CD4-positive, CD25-positive, alpha-beta regulatory T cell (primary cell): ENCODE results near the gene GUCY2C. TPM values are rescaled to one million over a fixed set of nuclear protein-coding genes. Genes with fewer than 3 reads are reported as not detected.
A peak's percentile ranks its signal among the peaks of the same experiment; 100 is the strongest.

ENCODE experiments used
- ATAC-seq, 2 donors: fragments of 150-1000 bp; cut with Tn5 transposase; one replicate each; pipeline ENCODE4 v1.10.0; 2021; ENCODE audit warnings: low read depth in 2 of 2, moderate number of reproducible peaks in 2 of 2, moderate library complexity in 1 of 2
- DNase-seq, 3 donors: peaks; one replicate each; pipeline versions ENCODE4 v3.0.0 to v3.0.0-alpha.2; 2012 to 2022; ENCODE audit warnings: mixed read lengths in 1 of 3
- H3K27ac ChIP-seq: one replicate; pipeline ENCODE4 v1.7.0; 2013; ENCODE audit warnings: mild to moderate bottlenecking, low read length; ENCODE audit not compliant: insufficient read depth, poor library complexity, severe bottlenecking
- H3K27me3 ChIP-seq: one replicate; pipeline ENCODE4 v1.7.0; 2013; ENCODE audit warnings: low read length; ENCODE audit not compliant: control insufficient read depth, insufficient read depth
- H3K36me3 ChIP-seq: one replicate; pipeline ENCODE4 v1.7.0; 2013; ENCODE audit warnings: mild to moderate bottlenecking, low read length, moderate library complexity; ENCODE audit not compliant: control insufficient read depth, insufficient read depth
- H3K4me1 ChIP-seq: 2 replicates; pipeline ENCODE4 v1.7.0; 2013; ENCODE audit warnings: mild to moderate bottlenecking, low read length; ENCODE audit not compliant: insufficient read depth, control insufficient read depth, poor library complexity, severe bottlenecking
- H3K4me3 ChIP-seq: one replicate; pipeline ENCODE4 v1.7.0; 2013; ENCODE audit warnings: low read depth, mild to moderate bottlenecking, low read length, moderate library complexity
- H3K9me3 ChIP-seq, 2 experiments: 1 replicate in 1 of 2; 2 replicates in 1 of 2; pipeline ENCODE4 v1.7.0; 2013; ENCODE audit warnings: low read length in 2 of 2, mild to moderate bottlenecking in 1 of 2, moderate library complexity in 1 of 2; ENCODE audit not compliant: control insufficient read depth in 2 of 2
- H3K27ac Mint-ChIP-seq, 3 donors: one replicate each; pipeline ENCODE4 v1.8.0; 2020 to 2022; ENCODE audit warnings: mild to moderate bottlenecking in 3 of 3, mixed read lengths in 3 of 3, moderate library complexity in 2 of 3
- H3K27me3 Mint-ChIP-seq: one replicate; pipeline ENCODE4 v1.8.0; 2022; ENCODE audit warnings: mild to moderate bottlenecking, mixed read lengths
- H3K36me3 Mint-ChIP-seq: one replicate; pipeline ENCODE4 v1.8.0; 2020; ENCODE audit warnings: mixed read lengths
- H3K4me1 Mint-ChIP-seq, 4 donors: one replicate each; pipeline ENCODE4 v1.8.0; 2020 to 2022; ENCODE audit warnings: mixed read lengths in 4 of 4, mild to moderate bottlenecking in 1 of 4
- H3K4me3 Mint-ChIP-seq, 4 donors: one replicate each; pipeline ENCODE4 v1.8.0; 2020 to 2022; ENCODE audit warnings: mild to moderate bottlenecking in 4 of 4, mixed read lengths in 4 of 4, moderate library complexity in 3 of 4
- H3K9me3 Mint-ChIP-seq, 7 donors: one replicate each; pipeline ENCODE4 v1.8.0; 2020 to 2022; ENCODE audit warnings: mixed read lengths in 7 of 7, mild to moderate bottlenecking in 3 of 7, moderate library complexity in 2 of 7
- polyA plus RNA-seq, 4 donors: library from polyadenylated mRNA; unstranded; fragments of 300-500 nt; fragmentation: Illumina TruSeq; gene quantifications; one replicate each; pipeline ENCODE4 v1.2.3, GENCODE V29; 2021
- total RNA-seq: library from RNA; stranded (reverse); gene quantifications from one replicate; pipeline ENCODE4 v1.2.3, GENCODE V29; 2022

Gene GUCY2C
- total and polyA plus RNA-seq, 5 donors from 2014 or later, result not detected

- no peak overlapping the region for H3K27ac Mint-ChIP-seq
- no peak overlapping the region for H3K27ac ChIP-seq
- no peaks in the 10 kb centered on the region for H3K36me3 Mint-ChIP-seq
- H3K4me1 Mint-ChIP-seq, result peaks cover 3 to 12% (median 6%) of the 10 kb centered on the region in 4 donors
- DNase-seq (no peak), ATAC-seq (no peak)
- no peaks in the 10 kb centered on the region for H3K36me3 ChIP-seq
- H3K4me3 Mint-ChIP-seq, result no peak overlapping the region
- H3K4me1 ChIP-seq, result no peaks in the 10 kb centered on the region
- no peak overlapping the region for H3K4me3 ChIP-seq
- peaks cover 3% of the 10 kb centered on the region for H3K27me3 ChIP-seq
- H3K27me3 Mint-ChIP-seq, result peaks cover 8% of the 10 kb centered on the region
- peaks cover 0 to 1% (median 0%) of the 10 kb centered on the region in 7 donors for H3K9me3 Mint-ChIP-seq
- H3K9me3 ChIP-seq, result no peaks in the 10 kb centered on the region
Measured at GRCh38 chr12:14578646-14579045, 117.8 kb downstream of the GUCY2C start.

- H3K36me3 Mint-ChIP-seq, result no peaks in the 10 kb centered on the region
- H3K27ac ChIP-seq, result no peak overlapping the region
Measured at GRCh38 chr12:14577344-14577743, 119.1 kb downstream of the GUCY2C start.

GRCh38 chr12:14576896-14577295 is 119.5 kb downstream of the GUCY2C start:
- Histone ChIP-seq H3K36me3 (no peaks in the 10 kb centered on the region), H3K4me1 (no peaks in the 10 kb centered on the region), H3K27ac (no peak overlapping the region), H3K9me3 (no peaks in the 10 kb centered on the region), H3K4me3 (no peak overlapping the region), H3K27me3 (peaks cover 3% of the 10 kb centered on the region)
- Mint-ChIP-seq H3K36me3 (no peaks in the 10 kb centered on the region), H3K27me3 (peaks cover 13% of the 10 kb centered on the region), H3K4me1 (peaks cover 3 to 7% (median 6%) of the 10 kb centered on the region in 4 donors), H3K27ac (peak overlapping the region in 1 of 3 donors; percentile 70), H3K4me3 (peak overlapping the region in 1 of 4 donors; percentile 18), H3K9me3 (peaks cover 0 to 1% (median 0%) of the 10 kb centered on the region in 7 donors)
- no peak for DNase-seq
- ATAC-seq, result no peak

More at GRCh38 chr12:14577344-14577743, 119.1 kb downstream of the GUCY2C start:
- Histone ChIP-seq H3K4me3 (no peak overlapping the region), H3K4me1 (no peaks in the 10 kb centered on the region), H3K27me3 (peaks cover 3% of the 10 kb centered on the region), H3K9me3 (no peaks in the 10 kb centered on the region), H3K36me3 (no peaks in the 10 kb centered on the region)
- ATAC-seq (no peak), DNase-seq (peak in 2 of 3 donors; percentile 18 to 29)
- H3K9me3 Mint-ChIP-seq, result peaks cover 0 to 1% (median 0%) of the 10 kb centered on the region in 7 donors
- peak overlapping the region in 1 of 4 donors; percentile 18 for H3K4me3 Mint-ChIP-seq
- peak overlapping the region in 1 of 3 donors; percentile 2 for H3K27ac Mint-ChIP-seq
- peaks cover 10% of the 10 kb centered on the region for H3K27me3 Mint-ChIP-seq
- H3K4me1 Mint-ChIP-seq, result peaks cover 3 to 7% (median 6%) of the 10 kb centered on the region in 4 donors

GRCh38 chr12:14575585-14575984 is 120.8 kb downstream of the GUCY2C start:
- peaks cover 0 to 2% (median 0%) of the 10 kb centered on the region in 7 donors for H3K9me3 Mint-ChIP-seq
- Histone ChIP-seq H3K36me3 (no peaks in the 10 kb centered on the region), H3K9me3 (no peaks in the 10 kb centered on the region), H3K4me1 (no peaks in the 10 kb centered on the region), H3K27me3 (peaks cover 4% of the 10 kb centered on the region), H3K27ac (no peak overlapping the region), H3K4me3 (no peak overlapping the region)
- peaks cover 20% of the 10 kb centered on the region for H3K27me3 Mint-ChIP-seq
- H3K4me1 Mint-ChIP-seq, result peaks cover 3 to 7% (median 6%) of the 10 kb centered on the region in 4 donors
- H3K4me3 Mint-ChIP-seq, result no peak overlapping the region
- ATAC-seq (no peak), DNase-seq (no peak)
- H3K27ac Mint-ChIP-seq, result no peak overlapping the region
- H3K36me3 Mint-ChIP-seq, result no peaks in the 10 kb centered on the region

- H3K4me1 ChIP-seq, result no peaks in the 10 kb centered on the region
Measured at GRCh38 chr12:14573118-14573517, 123.3 kb downstream of the GUCY2C start.

GRCh38 chr12:14572401-14572800 is 124.0 kb downstream of the GUCY2C start:
- H3K27ac Mint-ChIP-seq, result no peak overlapping the region
- H3K9me3 Mint-ChIP-seq, result peaks cover 0 to 4% (median 0%) of the 10 kb centered on the region in 7 donors
- H3K9me3 ChIP-seq, result no peaks in the 10 kb centered on the region
- peaks cover 4% of the 10 kb centered on the region for H3K27me3 ChIP-seq
- no peak for DNase-seq
- H3K27me3 Mint-ChIP-seq, result peaks cover 38% of the 10 kb centered on the region
- no peaks in the 10 kb centered on the region for H3K36me3 ChIP-seq
- H3K4me3 Mint-ChIP-seq, result no peak overlapping the region
- no peaks in the 10 kb centered on the region for H3K36me3 Mint-ChIP-seq
- ATAC-seq, result no peak
- H3K4me1 ChIP-seq, result peaks cover 5% of the 10 kb centered on the region
- H3K4me1 Mint-ChIP-seq, result peaks cover 6 to 12% (median 8%) of the 10 kb centered on the region in 4 donors
- no peak overlapping the region for H3K4me3 ChIP-seq
- no peak overlapping the region for H3K27ac ChIP-seq

More at GRCh38 chr12:14573118-14573517, 123.3 kb downstream of the GUCY2C start:
- Mint-ChIP-seq H3K36me3 (no peaks in the 10 kb centered on the region), H3K27ac (no peak overlapping the region), H3K9me3 (peaks cover 0 to 4% (median 0%) of the 10 kb centered on the region in 7 donors), H3K4me3 (no peak overlapping the region), H3K27me3 (peaks cover 35% of the 10 kb centered on the region), H3K4me1 (peaks cover 5 to 10% (median 7%) of the 10 kb centered on the region in 4 donors)
- ATAC-seq (no peak), DNase-seq (no peak)
- Histone ChIP-seq H3K27ac (no peak overlapping the region), H3K9me3 (no peaks in the 10 kb centered on the region), H3K4me3 (no peak overlapping the region), H3K36me3 (no peaks in the 10 kb centered on the region), H3K27me3 (peaks cover 4% of the 10 kb centered on the region)

GRCh38 chr12:14571779-14572178 is 124.6 kb downstream of the GUCY2C start:
- no peak for DNase-seq
- peaks cover 0 to 4% (median 0%) of the 10 kb centered on the region in 7 donors for H3K9me3 Mint-ChIP-seq
- no peak overlapping the region for H3K4me3 Mint-ChIP-seq
- Histone ChIP-seq H3K27me3 (peaks cover 4% of the 10 kb centered on the region), H3K9me3 (no peaks in the 10 kb centered on the region), H3K4me3 (no peak overlapping the region), H3K4me1 (peaks cover 5% of the 10 kb centered on the region), H3K27ac (no peak overlapping the region), H3K36me3 (no peaks in the 10 kb centered on the region)
- H3K27ac Mint-ChIP-seq, result no peak overlapping the region
- peaks cover 0 to 7% (median 6%) of the 10 kb centered on the region in 4 donors for H3K4me1 Mint-ChIP-seq
- peaks cover 43% of the 10 kb centered on the region for H3K27me3 Mint-ChIP-seq
- H3K36me3 Mint-ChIP-seq, result no peaks in the 10 kb centered on the region
- ATAC-seq, result no peak

GRCh38 chr12:14570231-14570630 is 126.2 kb downstream of the GUCY2C start:
- DNase-seq, result no peak
- H3K27me3 Mint-ChIP-seq, result peaks cover 50% of the 10 kb centered on the region
- Histone ChIP-seq H3K27me3 (peaks cover 8% of the 10 kb centered on the region), H3K4me1 (peaks cover 5% of the 10 kb centered on the region), H3K9me3 (no peaks in the 10 kb centered on the region), H3K27ac (no peak overlapping the region), H3K36me3 (no peaks in the 10 kb centered on the region), H3K4me3 (no peak overlapping the region)
- H3K27ac Mint-ChIP-seq, result no peak overlapping the region
- no peak for ATAC-seq
- H3K36me3 Mint-ChIP-seq, result no peaks in the 10 kb centered on the region
- peaks cover 0 to 8% (median 5%) of the 10 kb centered on the region in 4 donors for H3K4me1 Mint-ChIP-seq
- H3K4me3 Mint-ChIP-seq, result no peak overlapping the region
- peaks cover 0 to 3% (median 0%) of the 10 kb centered on the region in 7 donors for H3K9me3 Mint-ChIP-seq
